ENCODE results near the gene BIRC2.

BIRC2 gene

GRCh38 chr11:102405501-102405900 is 58.5 kb downstream of the BIRC2 start:
- TF ChIP-seq ZFX (IDR thresholded peaks at IDR 0.05; ENCODE audit: borderline replicate concordance) = no peak
- TF ChIP-seq, protein P1, sequence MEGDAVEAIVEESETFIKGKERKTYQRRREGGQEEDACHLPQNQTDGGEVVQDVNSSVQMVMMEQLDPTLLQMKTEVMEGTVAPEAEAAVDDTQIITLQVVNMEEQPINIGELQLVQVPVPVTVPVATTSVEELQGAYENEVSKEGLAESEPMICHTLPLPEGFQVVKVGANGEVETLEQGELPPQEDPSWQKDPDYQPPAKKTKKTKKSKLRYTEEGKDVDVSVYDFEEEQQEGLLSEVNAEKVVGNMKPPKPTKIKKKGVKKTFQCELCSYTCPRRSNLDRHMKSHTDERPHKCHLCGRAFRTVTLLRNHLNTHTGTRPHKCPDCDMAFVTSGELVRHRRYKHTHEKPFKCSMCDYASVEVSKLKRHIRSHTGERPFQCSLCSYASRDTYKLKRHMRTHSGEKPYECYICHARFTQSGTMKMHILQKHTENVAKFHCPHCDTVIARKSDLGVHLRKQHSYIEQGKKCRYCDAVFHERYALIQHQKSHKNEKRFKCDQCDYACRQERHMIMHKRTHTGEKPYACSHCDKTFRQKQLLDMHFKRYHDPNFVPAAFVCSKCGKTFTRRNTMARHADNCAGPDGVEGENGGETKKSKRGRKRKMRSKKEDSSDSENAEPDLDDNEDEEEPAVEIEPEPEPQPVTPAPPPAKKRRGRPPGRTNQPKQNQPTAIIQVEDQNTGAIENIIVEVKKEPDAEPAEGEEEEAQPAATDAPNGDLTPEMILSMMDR (IDR thresholded peaks at IDR 0.05) = no peak
- H3K27ac ChIP-seq = no peak overlapping the region

- no peak overlapping the region for H3K27ac ChIP-seq
- TF ChIP-seq, protein P1 (IDR thresholded peaks at IDR 0.05) = no peak
- TF ChIP-seq ZFX (IDR thresholded peaks at IDR 0.05; ENCODE audit: borderline replicate concordance) = no peak
Observed at GRCh38 chr11:102406099-102406498, 59.1 kb downstream of the BIRC2 start.

DNA sequence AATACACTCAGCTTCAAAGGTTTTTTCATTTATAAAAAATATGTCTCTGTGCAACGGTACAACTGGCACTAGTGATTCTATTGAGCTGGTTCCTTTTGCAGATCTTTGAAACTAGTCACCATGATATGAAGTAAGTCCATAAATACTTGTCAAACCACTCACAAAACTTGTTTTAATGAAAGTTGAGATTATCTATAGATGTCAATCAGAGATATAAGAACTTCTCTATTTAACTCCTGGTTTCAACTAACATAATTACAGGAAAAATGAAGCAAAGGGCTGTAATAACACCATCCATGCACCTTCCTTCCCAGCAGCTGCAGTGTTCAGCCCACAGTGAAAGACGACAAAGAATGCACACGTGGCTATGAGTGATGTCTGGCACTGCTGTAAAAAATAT is 60.9 kb downstream of the BIRC2 start:
- H3K27ac ChIP-seq = no peak overlapping the region
- TF ChIP-seq, protein P1 (IDR thresholded peaks at IDR 0.05) = no peak
- TF ChIP-seq ZFX (IDR thresholded peaks at IDR 0.05; ENCODE audit: borderline replicate concordance) = no peak

- no peak overlapping the region for H3K27ac ChIP-seq
- TF ChIP-seq ZFX (IDR thresholded peaks at IDR 0.05; ENCODE audit: borderline replicate concordance) = no peak
- TF ChIP-seq, protein P1 (IDR thresholded peaks at IDR 0.05) = no peak
Observed at GRCh38 chr11:102408339-102408738, 61.3 kb downstream of the BIRC2 start.

- H3K27ac ChIP-seq = no peak overlapping the region
Observed at GRCh38 chr11:102410382-102410784, 63.4 kb downstream of the BIRC2 start.

DNA sequence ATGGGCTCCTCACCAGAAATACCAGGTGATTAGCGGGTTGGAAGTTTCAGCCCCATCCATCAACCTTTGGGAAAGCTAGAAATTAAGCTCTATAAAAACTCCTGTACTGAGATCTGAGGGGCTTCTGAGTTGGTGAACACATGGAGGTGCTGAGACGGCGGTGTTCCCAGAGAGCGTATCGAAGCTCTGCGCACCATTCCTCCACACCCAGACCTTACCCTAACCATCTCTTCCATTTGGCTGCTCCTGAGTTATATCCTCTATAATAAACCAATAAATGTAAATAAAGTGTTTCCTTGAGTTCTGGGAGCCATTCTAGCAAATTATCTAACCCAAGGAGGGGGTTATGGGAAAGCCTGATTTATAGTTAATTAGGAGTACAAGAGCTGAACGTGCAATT is 64.1 kb downstream of the BIRC2 start:
- no peak for TF ChIP-seq ZFX (IDR thresholded peaks at IDR 0.05; ENCODE audit: borderline replicate concordance)
- TF ChIP-seq, protein P1 (IDR thresholded peaks at IDR 0.05) = no peak

More at GRCh38 chr11:102410382-102410784, 63.4 kb downstream of the BIRC2 start:
- no peak for TF ChIP-seq ZFX (IDR thresholded peaks at IDR 0.05; ENCODE audit: borderline replicate concordance)
- TF ChIP-seq, protein P1 (IDR thresholded peaks at IDR 0.05) = no peak

DNA sequence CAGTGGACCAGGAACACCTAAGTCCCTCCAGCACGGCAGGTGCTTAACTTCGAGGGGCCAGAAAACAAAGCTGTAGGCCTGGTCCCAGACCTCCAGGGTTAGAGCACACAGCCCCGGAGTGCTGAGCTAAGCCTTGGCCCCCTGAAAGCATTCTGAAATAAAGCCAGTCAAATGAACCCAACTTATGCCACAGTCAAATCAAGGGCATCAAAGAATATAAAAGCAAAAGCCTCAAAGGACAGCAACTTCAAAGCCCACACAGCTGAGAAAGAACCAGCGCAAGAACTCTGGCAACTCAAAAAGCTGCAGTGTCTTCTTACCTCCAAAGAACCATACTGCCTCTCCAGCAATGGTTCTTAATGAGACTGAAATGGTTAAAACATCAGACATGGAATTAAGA is 66.5 kb downstream of the BIRC2 start:
- TF ChIP-seq ZFX (IDR thresholded peaks at IDR 0.05; ENCODE audit: borderline replicate concordance) = no peak
- TF ChIP-seq, protein P1 (IDR thresholded peaks at IDR 0.05) = no peak
- no peak overlapping the region for H3K27ac ChIP-seq

More for the DNA sequence above, 64.1 kb downstream of the BIRC2 start:
- H3K27ac ChIP-seq = no peak overlapping the region
